Measurements from ENCODE around the gene TNS4. TPM values are rescaled to one million over a fixed set of nuclear protein-coding genes. Genes with fewer than 3 reads are reported as not detected.

Gene TNS4
- total and polyA plus RNA-seq, 9 of the 15 experiments (the other 6 are each of a cell fraction or from before 2014, with no cell fraction given) = 0.04 to 0.73 (median 0.24) TPM; not detected in 1

- ChIA-PET POLR2A (interaction anchor here (0.6 to 1.0 kb wide), 2 partner anchors 8 to 38 kb away, joined by 3 to 6 read pairs; no protein-coding TSS in a partner anchor), CTCF (ENCODE audit: low intra/inter-chr PET ratio) (no interaction called here)
- FAIRE-seq = no peak
- in situ Hi-C loops (cut with MboI) (no loop called here), intact Hi-C loops (cut with micrococcal nuclease) (no loop called here)
- no peak for ATAC-seq
- Histone ChIP-seq H3K79me2 (ENCODE audit: control insufficient read depth, insufficient read depth, low read length) (no peaks in the 10 kb centered on the region), H4K20me1 (replicated peaks; ENCODE audit: control insufficient read depth, insufficient read depth, low read length) (no peaks in the 10 kb centered on the region), H3K27me3 (ENCODE audit: control insufficient read depth in 2 of 2, insufficient read depth in 2 of 2, low read length in 2 of 2) (no peaks in the 10 kb centered on the region), H3K9me3 (replicated peaks; ENCODE audit: control insufficient read depth, insufficient read depth, low read depth, low read length) (no peaks in the 10 kb centered on the region), H2AFZ (ENCODE audit: low read depth, low read length) (no peak overlapping the region), H3K4me1 (replicated peaks in 1 of 2; ENCODE audit: control insufficient read depth in 2 of 2, insufficient read depth in 2 of 2, low read length in 2 of 2) (peaks cover 30 to 41% of the 10 kb centered on the region in 2 experiments), H3K4me2 (ENCODE audit: insufficient read depth, low read length) (no peak overlapping the region), H3K36me3 (ENCODE audit: control insufficient read depth, insufficient read depth, low read length) (no peaks in the 10 kb centered on the region), H3K27ac (ENCODE audit: extremely low read depth, low read depth, low read length) (no peak overlapping the region), H3K9ac (ENCODE audit: insufficient read depth in 1 of 2, low read depth in 2 of 2, low read length in 2 of 2) (no peak overlapping the region), H3K4me3 (no peak overlapping the region), H3K9me1 (ENCODE audit: control insufficient read depth, insufficient read depth, low read length) (no peaks in the 10 kb centered on the region)
- TF ChIP-seq KHSRP (IDR thresholded peaks at IDR 0.05) (no peak), SREBF2 (CRISPR knock-in tag; IDR thresholded peaks at IDR 0.05) (no peak), ZNF780A (CRISPR knock-in tag; IDR thresholded peaks at IDR 0.05) (no peak), RB1 (IDR thresholded peaks at IDR 0.05; ENCODE audit: low read depth) (no peak), CUX1 (CRISPR knock-in tag; IDR thresholded peaks at IDR 0.05) (no peak), RUNX1 (IDR thresholded peaks at IDR 0.05; ENCODE audit: low read depth) (no peak), ZNF263 (CRISPR knock-in tag; IDR thresholded peaks at IDR 0.05; ENCODE audit: borderline replicate concordance) (peak; percentile 84)
- no TSS peak for BruUV-seq (replicated peaks)
- no peak for DNase-seq (ENCODE audit: extremely low read depth in 1 of 4, low spot score in 3 of 4)
- WGBS (ENCODE audit: insufficient coverage, low coverage, missing lambda C conversion rate) = 72% methylated on average over 7 of the region's 7 CpGs
Measured at GRCh38 chr17:40514013-40514875, 12.8 kb upstream of the TNS4 start.

Data from K562 (cell line).